Measurements from ENCODE around the gene CRAT. TPM values are rescaled to one million over a fixed set of nuclear protein-coding genes. Genes with fewer than 3 reads are reported as not detected.

Gene CRAT
- total and polyA plus RNA-seq, 4 donors: 10.4 to 26.0 (median 16.5) TPM

- H3K27ac ChIP-seq (ENCODE audit: low read depth in 1 of 2, low read length in 1 of 2): no peak overlapping the region
- no peaks in the 10 kb centered on the region for H3K27me3 ChIP-seq (ENCODE audit: control insufficient read depth in 3 of 3, insufficient read depth in 3 of 3, low read length in 2 of 3)
- DNase-seq (no peak), ATAC-seq (ENCODE audit: insufficient read depth, low FRiP score) (no peak)
- H3K4me1 ChIP-seq (ENCODE audit: control insufficient read depth in 5 of 5, insufficient read depth in 5 of 5, low read length in 5 of 5): no peaks in the 10 kb centered on the region
- H3K4me3 ChIP-seq: no peak overlapping the region
- WGBS, 2 donors: 94 to 98% methylated on average over 37 of the region's 37 CpGs
- H3K9ac ChIP-seq (ENCODE audit: insufficient read depth in 1 of 2, low read length in 2 of 2): no peak overlapping the region
- TF ChIP-seq CTCF (IDR thresholded peaks at IDR 0.05; ENCODE audit: control extremely low read depth, extremely low read depth): no peak
- H3K9me3 ChIP-seq (ENCODE audit: control insufficient read depth in 4 of 4, insufficient read depth in 3 of 4, low read length in 3 of 4): peaks cover 0 to 2% (median 0%) of the 10 kb centered on the region in 4 donors
- H3K36me3 ChIP-seq (ENCODE audit: control insufficient read depth in 4 of 4, insufficient read depth in 4 of 4, low read length in 4 of 4): peaks cover 6 to 42% (median 8%) of the 10 kb centered on the region in 4 donors
Measured at GRCh38 chr9:129059796-129060785, 50.5 kb downstream of the CRAT start.

GRCh38 chr9:129058965-129059795 lies 51.4 kb downstream of the CRAT start:
- Histone ChIP-seq H3K27ac (ENCODE audit: low read depth in 1 of 2, low read length in 1 of 2) (no peak overlapping the region), H3K36me3 (ENCODE audit: control insufficient read depth in 4 of 4, insufficient read depth in 4 of 4, low read length in 4 of 4) (peaks cover 8 to 37% (median 9%) of the 10 kb centered on the region in 4 donors), H3K4me1 (ENCODE audit: control insufficient read depth in 5 of 5, insufficient read depth in 5 of 5, low read length in 5 of 5) (no peaks in the 10 kb centered on the region), H3K9ac (ENCODE audit: insufficient read depth in 1 of 2, low read length in 2 of 2) (no peak overlapping the region), H3K27me3 (ENCODE audit: control insufficient read depth in 3 of 3, insufficient read depth in 3 of 3, low read length in 2 of 3) (no peaks in the 10 kb centered on the region), H3K4me3 (no peak overlapping the region), H3K9me3 (ENCODE audit: control insufficient read depth in 4 of 4, insufficient read depth in 3 of 4, low read length in 3 of 4) (peaks cover 0 to 2% (median 0%) of the 10 kb centered on the region in 4 donors)
- ATAC-seq (ENCODE audit: insufficient read depth, low FRiP score): no peak
- no peak for TF ChIP-seq CTCF (IDR thresholded peaks at IDR 0.05; ENCODE audit: control extremely low read depth, extremely low read depth)
- WGBS, 2 donors: 90 to 94% methylated on average over 21 of the region's 21 CpGs
- no peak for DNase-seq

GRCh38 chr9:129054163-129054851 lies 56.3 kb downstream of the CRAT start:
- peaks cover 0 to 2% (median 0%) of the 10 kb centered on the region in 5 donors for H3K4me1 ChIP-seq (ENCODE audit: control insufficient read depth in 5 of 5, insufficient read depth in 5 of 5, low read length in 5 of 5)
- H3K9me3 ChIP-seq (ENCODE audit: control insufficient read depth in 4 of 4, insufficient read depth in 3 of 4, low read length in 3 of 4): no peaks in the 10 kb centered on the region
- 86 to 97% methylated on average over 5 of the region's 5 CpGs for WGBS, 2 donors
- H3K4me3 ChIP-seq: no peak overlapping the region
- H3K36me3 ChIP-seq (ENCODE audit: control insufficient read depth in 4 of 4, insufficient read depth in 4 of 4, low read length in 4 of 4): peaks cover 1 to 20% (median 8%) of the 10 kb centered on the region in 4 donors
- ATAC-seq (ENCODE audit: insufficient read depth, low FRiP score): no peak
- H3K9ac ChIP-seq (ENCODE audit: insufficient read depth in 1 of 2, low read length in 2 of 2): no peak overlapping the region
- H3K27me3 ChIP-seq (ENCODE audit: control insufficient read depth in 3 of 3, insufficient read depth in 3 of 3, low read length in 2 of 3): no peaks in the 10 kb centered on the region
- no peak for DNase-seq
- TF ChIP-seq CTCF (IDR thresholded peaks at IDR 0.05; ENCODE audit: control extremely low read depth, extremely low read depth): no peak
- H3K27ac ChIP-seq (ENCODE audit: low read depth in 1 of 2, low read length in 1 of 2): no peak overlapping the region
